HG03521 (cell line): ENCODE data around the gene TUBB.
"Not testable (repeated sequence)": the region's sequence is repeated elsewhere in the genome, so short reads cannot be mapped to it uniquely, and the experiment has no call there.

Source experiments
- ATAC-seq: cut with Tn5 transposase; IDR thresholded peaks from one replicate; pipeline ENCODE4 v1.9.1; 2021; ENCODE audit warnings: mild to moderate bottlenecking, moderate library complexity; ENCODE audit not compliant: unreplicated experiment

Gene TUBB

GRCh38 chr6:30756405-30757003, 36.4 kb downstream of the TUBB start:
- ATAC-seq = not testable (repeated sequence)

DNA sequence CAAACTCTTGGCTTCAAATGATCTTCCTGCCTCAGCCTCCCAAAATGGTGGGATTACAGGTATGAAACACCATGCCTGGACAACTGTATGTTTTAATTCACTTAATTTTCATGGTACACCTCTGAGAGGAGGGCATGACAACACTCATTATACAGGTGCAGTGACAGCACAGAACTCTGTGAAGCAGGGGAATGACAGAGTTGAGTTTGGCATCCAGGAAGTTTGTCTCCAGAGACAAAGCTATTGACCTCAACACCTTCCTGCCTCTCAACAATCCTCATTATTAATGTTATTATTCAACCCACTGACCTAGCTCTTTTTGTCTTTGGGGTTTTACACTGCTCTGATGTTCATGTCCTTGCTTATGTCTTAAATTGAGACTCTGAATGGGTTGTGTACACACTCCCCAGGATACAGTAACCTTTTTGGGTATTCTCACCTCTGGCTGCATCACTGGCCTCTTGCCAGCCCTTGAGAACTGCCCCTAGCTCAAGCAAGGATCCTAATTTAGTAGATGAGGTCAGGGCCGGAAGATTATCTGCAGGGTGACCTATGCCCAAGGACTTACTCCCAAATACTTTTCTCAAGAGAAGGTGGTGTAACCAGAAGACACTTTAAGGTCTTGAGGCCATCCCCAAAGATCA, 37.2 kb downstream of the TUBB start:
- no peak for ATAC-seq

DNA sequence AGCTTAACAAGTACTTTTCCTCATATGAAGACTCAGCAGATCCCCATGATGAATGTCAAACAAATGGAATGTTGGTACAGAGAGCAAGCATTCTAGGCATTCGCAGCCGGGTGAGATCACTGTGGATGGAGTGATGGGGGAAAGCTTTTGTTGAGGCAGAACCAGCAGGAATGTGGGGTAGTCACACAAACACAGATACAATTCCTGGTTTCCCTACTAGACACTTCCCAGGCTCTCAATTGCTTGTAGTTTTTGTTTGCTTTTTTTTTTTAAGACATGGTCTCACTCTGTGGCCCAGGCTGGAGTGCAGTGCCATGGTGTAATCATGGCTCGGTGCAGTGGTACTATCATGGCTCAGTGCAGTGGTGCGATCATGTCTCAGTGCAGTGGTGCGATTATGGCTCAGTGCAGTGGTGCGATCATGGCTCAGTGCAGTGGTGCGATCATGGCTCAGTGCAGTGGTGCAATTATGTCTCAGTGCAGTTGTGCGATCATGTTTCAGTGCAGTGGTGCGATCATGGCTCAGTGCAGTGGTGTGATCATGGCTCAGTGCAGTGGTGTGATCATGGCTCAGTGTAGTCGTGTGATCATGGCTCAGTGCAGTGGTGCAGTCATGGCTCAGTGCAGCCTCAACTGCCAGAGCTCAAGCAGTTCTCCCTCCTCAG, 39.6 kb downstream of the TUBB start:
- ATAC-seq = no peak

- no peak for ATAC-seq
These were observed 40.4 kb downstream of the TUBB start for GRCh38 chr6:30760549-30760948.

DNA sequence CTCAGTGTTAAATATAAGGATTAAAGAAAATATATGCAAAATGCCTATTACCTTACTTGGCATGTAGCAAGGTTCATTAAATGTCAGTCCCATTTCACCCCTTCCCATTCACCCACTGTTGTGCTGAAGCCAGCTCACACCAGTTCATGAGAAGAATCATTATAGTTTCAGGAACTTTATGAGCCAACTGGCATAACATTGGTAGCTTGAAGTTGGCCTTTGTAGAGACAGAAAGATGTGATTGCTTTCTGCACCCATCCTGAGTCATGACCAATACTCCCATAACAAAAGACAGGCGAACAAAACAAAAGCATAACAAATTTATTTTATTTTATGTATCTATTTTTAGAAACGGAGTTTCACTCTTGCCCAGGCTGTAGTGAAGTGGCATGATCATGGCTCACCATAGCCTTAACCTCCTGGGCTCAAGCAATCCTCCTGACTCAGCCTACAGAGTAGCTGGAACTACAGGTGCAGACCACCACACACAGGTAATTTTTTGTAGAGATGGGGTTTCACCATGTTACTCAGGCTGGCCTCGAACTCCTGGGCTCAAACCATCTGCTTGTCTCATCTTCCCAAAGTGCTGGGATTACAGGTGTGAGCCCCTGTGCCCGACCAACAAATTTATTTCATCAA, 41.8 kb downstream of the TUBB start:
- no peak for ATAC-seq

DNA sequence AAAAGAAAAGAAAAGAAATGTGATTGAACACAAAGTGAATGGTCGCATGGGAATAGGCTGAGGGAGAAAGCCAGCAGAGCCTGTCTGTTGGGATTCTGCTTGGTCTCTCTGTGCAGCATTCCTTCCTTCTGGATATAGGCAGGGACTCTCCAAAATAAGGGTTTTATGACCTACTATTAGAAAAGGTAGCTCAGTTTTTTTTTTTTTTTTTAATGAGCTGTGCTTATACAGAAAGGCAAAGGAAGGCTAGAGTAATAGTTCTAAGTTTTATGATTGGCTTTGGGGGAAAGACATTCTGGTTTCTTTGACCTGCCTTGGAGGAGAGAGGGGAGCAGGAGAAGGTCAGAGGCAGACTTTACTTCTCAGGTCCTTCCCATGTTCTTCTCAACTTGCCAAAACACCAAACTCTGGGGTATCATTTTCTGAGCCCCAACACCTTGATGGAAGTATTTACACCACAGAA, 43.0 kb downstream of the TUBB start:
- no peak for ATAC-seq

DNA sequence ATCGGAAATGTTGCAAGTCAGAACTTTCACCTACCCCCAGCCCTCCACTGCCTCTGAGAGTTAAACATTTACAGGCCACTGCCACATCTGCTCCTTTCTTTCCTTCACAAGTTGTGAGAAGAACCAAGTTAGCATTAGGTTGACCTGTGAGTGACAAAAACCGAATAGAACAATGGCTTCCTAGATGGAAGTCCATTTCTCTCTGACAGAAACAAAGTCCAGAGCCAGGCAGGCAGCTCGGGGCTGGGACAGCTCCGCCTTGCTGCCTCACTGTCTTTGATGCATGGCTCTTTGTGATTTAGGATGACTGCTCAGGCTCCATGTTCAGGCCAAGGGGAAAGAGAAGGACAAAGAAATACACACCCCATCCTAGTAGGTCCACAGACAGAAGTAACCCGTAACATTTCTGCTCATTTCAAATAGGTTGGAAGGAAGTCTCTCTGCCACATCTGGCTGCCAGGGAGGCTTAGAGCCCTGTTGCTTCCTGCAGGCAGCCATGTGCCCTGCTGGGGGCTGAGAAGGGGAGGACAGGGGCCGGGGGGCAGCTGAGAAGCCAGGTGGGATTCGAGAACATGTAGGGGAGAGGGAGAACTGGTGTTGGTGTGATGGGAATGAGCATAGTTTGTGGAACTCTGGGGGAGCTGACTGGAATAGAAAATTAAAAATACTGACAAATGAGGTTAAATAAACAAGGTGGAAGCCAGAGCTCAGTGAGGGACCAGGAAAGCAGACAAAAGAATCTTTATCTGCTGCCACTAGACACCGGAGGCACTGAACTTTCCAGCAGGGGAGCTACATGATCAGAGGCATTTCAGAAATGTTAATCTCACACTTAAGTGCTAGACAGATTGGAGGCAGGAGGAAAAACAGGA, 43.7 kb downstream of the TUBB start:
- ATAC-seq = no peak

- ATAC-seq = not testable (repeated sequence)
These were observed 44.4 kb downstream of the TUBB start for GRCh38 chr6:30764490-30765043.

DNA sequence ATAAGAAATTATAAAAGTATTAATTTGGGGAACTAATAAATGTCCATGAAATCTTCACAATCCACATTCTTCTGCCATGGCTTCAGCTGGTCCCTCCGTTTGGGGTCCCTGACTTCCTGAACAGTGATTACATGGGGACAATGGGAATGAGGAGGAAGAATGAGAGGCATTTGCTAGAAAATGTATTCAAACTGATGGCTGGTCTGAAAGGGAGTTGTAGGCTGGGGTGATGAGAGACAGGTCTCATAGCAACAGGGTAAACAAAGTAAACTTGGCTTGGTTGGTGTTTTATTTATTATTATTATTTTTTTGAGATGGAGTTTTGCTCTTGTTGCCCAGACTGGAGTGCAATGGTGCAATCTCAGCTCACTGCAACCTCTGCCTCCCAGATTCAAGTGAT, 45.3 kb downstream of the TUBB start:
- not testable (repeated sequence) for ATAC-seq

GRCh38 chr6:30766461-30767157, 46.5 kb downstream of the TUBB start:
- no peak for ATAC-seq

- peak; percentile 47 for ATAC-seq
These were observed 47.2 kb downstream of the TUBB start for GRCh38 chr6:30767158-30767943.

DNA sequence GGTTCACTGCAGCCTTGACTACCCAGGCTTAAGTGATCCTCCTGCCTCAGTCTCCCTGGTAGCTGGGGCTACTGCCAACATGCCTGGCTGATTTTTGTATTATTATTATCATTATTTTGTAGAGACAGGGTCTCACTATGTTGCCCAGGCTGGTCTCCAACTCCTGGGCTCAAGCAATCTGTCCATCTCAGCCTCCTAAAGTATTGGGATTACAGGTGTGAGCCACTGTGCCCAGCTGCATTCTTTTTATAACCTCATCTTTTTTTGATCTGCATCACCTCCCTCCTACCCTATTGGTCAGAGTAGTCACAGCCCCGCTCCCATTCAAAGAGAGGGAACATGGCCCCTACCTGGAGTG, 47.8 kb downstream of the TUBB start:
- no peak for ATAC-seq

- ATAC-seq = no peak
These were observed 48.5 kb downstream of the TUBB start for GRCh38 chr6:30768634-30769087.

DNA sequence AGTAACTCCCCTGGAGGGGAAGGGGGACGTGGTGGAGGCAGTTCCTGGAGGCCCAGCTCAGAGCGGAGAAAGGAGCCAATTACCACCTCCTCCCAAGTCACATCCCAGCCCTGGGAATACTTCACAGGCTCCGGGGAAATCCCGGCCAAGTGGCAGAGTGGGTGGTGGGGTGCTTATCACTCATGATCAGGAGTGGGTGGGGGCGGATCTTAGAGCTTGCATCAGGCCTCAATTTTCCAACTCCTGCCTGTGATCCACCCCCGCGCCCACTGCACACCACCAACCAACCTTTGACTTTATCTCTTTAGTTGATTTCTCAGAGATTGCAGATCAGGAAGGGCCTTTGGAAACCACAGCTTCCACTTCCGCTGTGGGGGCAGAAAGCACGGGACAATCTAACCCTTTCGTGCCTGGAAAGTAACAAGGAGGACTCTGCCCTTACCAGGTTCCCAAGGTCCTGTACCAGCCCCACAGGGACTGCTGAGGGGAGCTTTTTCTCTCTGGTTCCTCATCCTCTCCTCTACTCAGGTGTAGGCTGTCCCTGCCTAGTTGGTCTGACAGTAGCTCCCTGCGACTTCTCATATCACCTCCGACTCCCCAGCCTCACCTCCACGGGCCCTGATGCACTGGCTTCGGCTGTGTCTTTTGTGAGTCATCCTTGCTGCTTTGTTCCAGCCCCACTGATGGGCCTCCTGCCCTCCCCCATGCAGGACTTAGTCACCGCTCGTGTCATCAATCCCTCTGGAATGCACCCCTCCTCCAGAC, 49.1 kb downstream of the TUBB start:
- no peak for ATAC-seq

DNA sequence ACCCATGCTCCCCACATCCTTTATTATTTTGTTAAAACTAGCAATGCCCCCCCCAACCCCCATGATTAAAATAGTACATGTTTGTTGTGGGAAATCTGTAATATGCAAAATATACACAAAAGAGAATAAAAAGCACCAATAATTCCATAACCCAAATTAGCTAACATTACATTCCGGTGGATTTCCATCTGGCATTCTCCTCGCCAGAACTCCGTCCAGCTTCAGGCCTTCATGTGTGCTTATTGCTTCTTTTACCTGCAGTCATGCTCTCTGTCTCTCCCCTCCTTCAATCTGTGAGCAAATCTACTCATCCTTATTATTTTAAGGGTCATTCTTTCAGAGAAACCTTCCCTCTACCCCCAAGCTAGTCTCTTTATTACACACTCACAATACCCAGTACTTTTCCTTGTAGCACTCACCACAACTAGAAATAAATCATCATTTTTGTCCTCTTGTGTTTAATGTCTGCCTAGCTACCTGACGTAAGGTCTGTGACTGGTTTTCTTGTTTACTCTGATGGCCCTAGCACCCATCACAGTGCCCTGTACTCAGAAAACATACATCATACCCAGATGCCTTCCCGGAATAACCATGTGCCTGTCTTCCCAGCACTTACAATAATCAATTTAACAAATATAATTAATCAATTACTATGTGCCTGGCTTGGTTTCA, 49.8 kb downstream of the TUBB start:
- ATAC-seq = no peak

DNA sequence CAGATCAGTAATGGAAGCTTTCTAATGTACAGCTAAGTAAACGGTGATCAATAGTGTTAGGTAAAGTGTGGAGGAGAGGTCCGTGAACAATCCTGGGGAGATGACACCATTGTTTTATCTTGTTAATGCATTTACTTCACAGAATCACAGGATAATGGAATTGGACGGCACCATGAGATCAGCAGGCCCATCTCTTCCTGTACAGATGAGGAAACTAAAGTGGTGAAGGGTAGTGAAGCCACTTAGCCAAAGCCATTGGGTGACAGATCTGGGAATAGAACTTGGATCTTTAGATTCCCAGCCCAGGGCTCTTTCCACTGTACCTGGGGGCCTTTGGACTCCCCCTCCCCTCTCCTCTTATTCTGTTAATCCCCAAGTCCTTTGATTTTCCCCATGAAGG, 50.4 kb downstream of the TUBB start:
- ATAC-seq = no peak

DNA sequence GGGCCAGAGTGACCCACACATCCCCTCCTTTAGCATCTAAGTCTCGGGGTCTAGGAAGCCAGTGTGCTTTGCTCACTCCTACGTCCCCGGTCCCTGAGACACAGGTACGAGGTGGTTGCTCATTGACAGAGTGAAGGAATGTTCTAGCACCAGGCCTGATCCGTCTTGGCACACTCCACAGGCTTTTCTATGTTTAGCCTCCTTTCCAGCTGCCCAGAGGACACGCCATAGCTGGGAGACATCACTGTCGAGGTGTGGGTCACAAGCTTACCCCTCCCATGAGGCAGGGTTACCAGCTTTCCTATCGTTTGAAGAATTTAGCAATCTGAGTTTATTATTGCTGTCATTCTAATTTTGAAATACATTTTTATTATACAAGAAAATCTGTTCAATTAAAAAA, 54.5 kb downstream of the TUBB start:
- no peak for ATAC-seq
